GM21528 (cell line): ENCODE measurements around the gene CLNS1A.
"Not testable (repeated sequence)": the region's sequence is repeated elsewhere in the genome, so short reads cannot be mapped to it uniquely, and the experiment has no call there.

Experiments
- ATAC-seq: cut with Tn5 transposase; IDR thresholded peaks from one replicate; pipeline ENCODE4 v1.9.1; 2021; ENCODE audit warnings: mild to moderate bottlenecking, moderate library complexity; ENCODE audit not compliant: unreplicated experiment, low FRiP score

The CLNS1A gene

GRCh38 chr11:77630157-77630710 lies 7.4 kb downstream of the CLNS1A start:
- peak; percentile 7 for ATAC-seq

- ATAC-seq, result no peak
These were observed 17.9 kb downstream of the CLNS1A start for GRCh38 chr11:77619576-77620198.

DNA sequence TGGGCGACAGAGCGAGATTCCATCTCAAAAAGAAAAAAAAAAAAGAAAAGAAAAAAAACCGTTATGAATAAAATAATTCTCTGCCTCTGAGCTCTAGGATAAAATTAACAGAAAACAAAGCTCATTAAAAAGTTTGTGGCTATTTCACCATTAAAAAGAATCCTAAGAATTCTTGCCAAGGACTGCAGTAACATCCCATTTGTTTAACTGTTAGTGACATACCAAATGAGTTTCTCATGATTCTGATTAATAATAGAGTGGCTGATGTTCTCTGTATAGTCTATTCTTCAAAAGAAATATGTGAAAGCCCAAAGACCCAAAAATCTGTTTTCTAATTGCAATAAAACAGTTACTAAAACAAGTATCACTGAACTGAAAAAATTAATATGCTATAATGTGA lies 19.7 kb downstream of the CLNS1A start:
- ATAC-seq, result no peak

- no peak for ATAC-seq
These were observed 25.7 kb downstream of the CLNS1A start for GRCh38 chr11:77611921-77612320.

GRCh38 chr11:77609234-77609633 lies 28.4 kb downstream of the CLNS1A start:
- no peak for ATAC-seq

DNA sequence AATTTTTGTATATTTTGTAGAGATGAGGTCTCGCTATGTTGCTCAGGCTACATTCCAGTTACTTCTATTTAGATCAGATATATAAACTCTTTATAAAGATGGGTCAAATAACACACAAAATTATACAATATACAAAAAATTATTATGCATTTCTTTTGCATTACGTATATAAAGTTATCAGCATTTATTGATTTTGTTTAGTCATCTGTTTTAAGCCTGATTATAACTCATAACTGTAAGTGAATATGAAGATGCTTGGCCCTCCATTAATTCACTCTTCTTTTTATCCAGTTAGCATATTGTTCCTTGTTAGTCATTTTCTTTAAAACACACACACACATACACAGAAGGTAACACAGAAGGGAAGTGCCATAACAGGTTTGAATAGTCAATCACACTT lies 33.3 kb downstream of the CLNS1A start:
- no peak for ATAC-seq

- ATAC-seq, result no peak
These were observed 35.1 kb downstream of the CLNS1A start for GRCh38 chr11:77602381-77603088.

GRCh38 chr11:77598195-77598594 lies 39.4 kb downstream of the CLNS1A start:
- ATAC-seq, result no peak

DNA sequence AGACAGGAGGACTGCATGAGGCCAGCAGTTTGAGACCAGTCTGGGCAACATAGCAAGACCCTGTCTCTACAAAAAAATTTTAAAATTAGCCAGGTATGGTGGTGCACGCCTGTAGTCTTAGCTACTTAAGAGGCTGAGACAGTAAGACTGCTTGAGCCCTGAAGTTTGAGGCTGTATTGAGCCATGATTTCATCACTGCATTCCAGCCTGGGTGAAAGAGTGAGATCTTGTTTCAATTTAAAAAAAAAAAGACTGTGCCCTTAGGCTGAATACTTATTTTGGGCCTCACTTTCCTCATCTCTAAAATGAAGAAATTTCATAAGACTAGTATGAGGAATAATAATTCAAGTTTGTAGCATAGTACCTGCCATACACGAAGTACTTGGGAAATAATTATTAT lies 41.0 kb downstream of the CLNS1A start:
- no peak for ATAC-seq

- no peak for ATAC-seq
These were observed 43.7 kb downstream of the CLNS1A start for GRCh38 chr11:77593883-77594282.

GRCh38 chr11:77592727-77593126 lies 44.9 kb downstream of the CLNS1A start:
- no peak for ATAC-seq

DNA sequence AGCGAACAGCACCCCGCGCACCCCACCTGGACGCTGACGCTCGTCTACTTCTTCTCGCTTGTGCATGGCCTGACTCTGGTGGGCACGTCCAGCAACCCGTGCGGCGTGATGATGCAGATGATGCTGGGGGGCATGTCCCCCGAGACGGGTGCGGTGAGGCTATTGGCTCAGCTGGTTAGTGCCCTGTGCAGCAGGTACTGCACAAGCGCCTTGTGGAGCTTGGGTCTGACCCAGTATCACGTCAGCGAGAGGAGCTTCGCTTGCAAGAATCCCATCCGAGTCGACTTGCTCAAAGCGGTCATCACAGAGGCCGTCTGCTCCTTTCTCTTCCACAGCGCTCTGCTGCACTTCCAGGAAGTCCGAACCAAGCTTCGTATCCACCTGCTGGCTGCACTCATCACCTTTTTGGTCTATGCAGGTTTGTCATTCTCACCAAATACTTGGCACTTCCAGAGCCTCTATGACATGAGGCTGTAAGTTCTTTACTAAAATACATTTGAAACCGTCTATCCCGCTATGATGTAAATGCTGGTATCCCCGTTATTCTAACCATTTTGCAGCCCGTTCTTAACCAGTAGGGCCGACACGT lies 47.3 kb downstream of the CLNS1A start:
- no peak for ATAC-seq

DNA sequence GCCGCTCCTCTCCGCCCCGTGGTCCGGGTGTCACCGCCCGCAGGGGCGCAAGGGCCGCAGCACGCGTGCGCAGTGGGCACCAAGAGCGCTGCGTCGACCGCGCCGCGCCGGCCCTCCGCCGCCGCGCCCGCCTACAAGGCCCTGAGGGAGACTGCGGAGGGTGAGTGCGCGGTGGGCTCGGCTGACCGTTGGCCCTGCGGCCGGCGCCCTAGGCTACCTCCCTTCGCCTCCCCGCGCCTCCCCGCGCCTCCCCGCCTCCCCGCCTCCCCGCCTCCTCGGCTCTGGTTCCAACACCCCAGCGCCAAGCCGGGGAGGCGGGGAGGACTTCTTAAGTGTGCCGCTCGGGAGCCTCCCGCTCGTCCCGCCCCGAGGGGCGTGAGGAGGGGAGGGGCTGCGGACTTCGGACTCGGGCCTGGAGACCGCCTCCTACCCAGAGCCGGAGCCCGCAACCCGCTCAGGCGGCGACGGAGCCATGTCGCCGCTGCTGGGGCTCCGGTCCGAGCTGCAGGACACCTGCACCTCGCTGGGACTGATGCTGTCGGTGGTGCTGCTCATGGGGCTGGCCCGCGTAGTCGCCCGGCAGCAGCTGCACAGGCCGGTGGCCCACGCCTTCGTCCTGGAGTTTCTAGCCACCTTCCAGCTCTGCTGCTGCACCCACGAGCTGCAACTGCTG lies 47.9 kb downstream of the CLNS1A start, which contains the start of gene AQP11:
Gene AQP11 (plus strand): TSS at position 433 of the 673 bp plus-strand sequence. CDS start 40 bp downstream, at position 473.
- peak; percentile 88 for ATAC-seq

DNA sequence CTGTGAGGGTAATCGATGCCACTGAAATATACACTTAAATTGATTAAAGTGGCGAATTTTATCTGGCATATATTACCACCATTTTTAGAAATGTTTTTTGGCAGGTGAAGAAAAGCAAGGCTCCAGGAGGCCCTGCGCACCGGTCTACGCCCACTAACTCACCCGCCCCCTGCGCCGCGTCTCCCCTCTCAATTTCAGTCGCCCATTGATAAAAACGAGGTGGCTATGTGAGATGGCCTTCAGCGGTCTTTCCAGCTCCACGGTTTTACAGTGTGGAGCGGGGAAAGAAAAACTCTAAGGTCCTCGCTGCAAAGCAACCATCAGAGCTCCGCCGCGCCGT lies 48.4 kb downstream of the CLNS1A start:
- peak; percentile 28 for ATAC-seq

DNA sequence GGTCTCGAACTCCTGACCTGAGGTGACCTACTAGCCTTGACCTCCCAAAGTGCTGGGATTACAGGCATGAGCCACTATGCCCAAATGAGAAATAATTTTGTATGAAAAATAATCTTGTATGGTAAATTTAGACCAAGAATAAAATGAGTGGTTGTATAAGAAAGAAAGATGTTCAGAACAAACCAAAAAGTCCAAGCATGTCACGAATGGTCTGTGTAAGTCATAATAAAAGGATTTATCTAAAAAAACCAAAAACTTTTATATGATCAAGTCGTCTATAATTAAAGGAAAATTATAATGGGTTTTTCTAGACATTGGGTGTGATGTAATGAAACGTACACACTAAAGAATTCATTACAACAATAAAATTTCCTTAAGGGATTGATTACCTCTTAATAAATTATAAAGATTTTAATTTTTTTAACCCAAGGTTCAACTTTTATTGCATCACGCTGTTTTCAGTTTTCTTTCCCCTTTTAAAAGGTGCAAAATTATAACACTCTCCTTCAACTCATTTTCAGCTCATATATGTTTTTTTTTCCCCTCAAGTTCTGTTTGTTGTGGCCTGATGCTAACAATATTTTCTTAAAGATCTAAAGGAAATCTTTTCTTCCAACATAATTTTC lies 56.8 kb downstream of the CLNS1A start:
- ATAC-seq, result no peak

DNA sequence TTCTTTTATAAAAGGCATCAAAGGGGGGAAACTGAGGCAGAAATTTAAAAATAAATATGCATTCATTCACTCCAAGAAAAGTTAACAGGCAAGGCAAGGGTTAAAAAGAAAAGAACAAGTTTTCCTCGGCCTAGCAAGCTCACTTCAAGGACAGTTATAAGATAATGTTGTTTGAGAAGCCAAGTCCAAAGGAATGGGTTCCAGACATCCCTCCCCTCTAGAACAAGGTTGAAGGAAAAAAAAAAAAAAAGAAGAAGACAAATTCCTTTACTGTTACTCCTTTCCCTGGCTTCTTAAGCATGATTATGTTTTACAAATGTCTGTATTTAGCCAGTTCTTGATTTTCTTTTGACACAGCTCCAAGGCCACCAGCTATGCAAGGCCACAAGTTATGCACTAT lies 62.2 kb downstream of the CLNS1A start:
- not testable (repeated sequence) for ATAC-seq

GRCh38 chr11:77570896-77571295 lies 66.7 kb downstream of the CLNS1A start:
- ATAC-seq, result not testable (repeated sequence)

GRCh38 chr11:77569676-77570070 lies 67.9 kb downstream of the CLNS1A start:
- no peak for ATAC-seq

GRCh38 chr11:77568916-77569675 lies 68.5 kb downstream of the CLNS1A start:
- no peak for ATAC-seq

DNA sequence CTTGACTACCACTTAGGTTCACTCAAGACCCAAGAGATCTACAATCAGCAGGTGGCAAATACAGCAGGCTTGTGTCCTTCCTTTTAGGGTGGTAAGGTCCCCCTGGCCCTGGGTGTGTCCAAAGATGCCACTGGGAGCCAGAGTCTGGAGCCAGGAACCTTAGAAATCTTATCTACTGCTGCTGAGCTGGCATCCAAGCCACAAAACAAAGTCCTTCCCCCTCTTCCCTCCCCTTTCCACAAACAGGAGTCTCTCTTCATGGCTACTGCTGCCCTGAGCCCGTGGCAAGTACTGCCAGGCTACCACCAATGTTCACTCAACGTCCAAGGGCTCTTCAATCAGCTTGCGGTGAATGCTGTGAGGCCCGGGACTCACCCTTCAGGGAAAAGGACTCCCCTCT lies 69.3 kb downstream of the CLNS1A start:
- no peak for ATAC-seq
